H1 (cell line): Measurements from ENCODE around the gene PAXX. TPM values are rescaled to one million over a fixed set of nuclear protein-coding genes. Genes with fewer than 3 reads are reported as not detected.

Experiments used
- polyA plus RNA-seq, 7 experiments: library from polyadenylated mRNA; depleted of rRNA in 3 of 7; stranded (reverse) in 5 of 7; unstranded in 2 of 7; fragments of >200 nt in 5 of 7; fragments of 200-250 nt in 2 of 7; gene quantifications; 1 replicate in 5 of 7; 2 replicates in 1 of 7; 4 replicates in 1 of 7; pipeline versions ENCODE4 v1.2.1 to v1.2.3, GENCODE V29; 2011 to 2013; ENCODE audit warnings: missing spikeins in 2 of 7, mixed read lengths in 2 of 7
- total RNA-seq: library from RNA; stranded (reverse); fragmentation: NEBNext Ultra II Directional; extraction: Animal tissue kit (Norgen Biotek cat#: 25700); gene quantifications from 2 replicates; pipeline ENCODE4 v1.2.1, GENCODE V29; 2021
- TF ChIP-seq, protein P1 (sequence below), 3 experiments: IDR thresholded peaks; 1 replicate in 2 of 3; 2 replicates in 1 of 3; pipeline versions ENCODE4 v1.5.1 to v1.6.1; 2011; ENCODE audit warnings: low read length in 3 of 3, mild to moderate bottlenecking in 3 of 3, inconsistent platforms in 2 of 3, low read depth in 1 of 3, moderate library complexity in 1 of 3; ENCODE audit not compliant: insufficient read depth in 1 of 3; ENCODE audit errors: control extremely low read depth in 1 of 3

The PAXX gene
- total and polyA plus RNA-seq, 2 of the 8 experiments (the other 6 are each of a cell fraction or from before 2014, with no cell fraction given), result 43.4 to 45.9 TPM

- TF ChIP-seq, protein P1, sequence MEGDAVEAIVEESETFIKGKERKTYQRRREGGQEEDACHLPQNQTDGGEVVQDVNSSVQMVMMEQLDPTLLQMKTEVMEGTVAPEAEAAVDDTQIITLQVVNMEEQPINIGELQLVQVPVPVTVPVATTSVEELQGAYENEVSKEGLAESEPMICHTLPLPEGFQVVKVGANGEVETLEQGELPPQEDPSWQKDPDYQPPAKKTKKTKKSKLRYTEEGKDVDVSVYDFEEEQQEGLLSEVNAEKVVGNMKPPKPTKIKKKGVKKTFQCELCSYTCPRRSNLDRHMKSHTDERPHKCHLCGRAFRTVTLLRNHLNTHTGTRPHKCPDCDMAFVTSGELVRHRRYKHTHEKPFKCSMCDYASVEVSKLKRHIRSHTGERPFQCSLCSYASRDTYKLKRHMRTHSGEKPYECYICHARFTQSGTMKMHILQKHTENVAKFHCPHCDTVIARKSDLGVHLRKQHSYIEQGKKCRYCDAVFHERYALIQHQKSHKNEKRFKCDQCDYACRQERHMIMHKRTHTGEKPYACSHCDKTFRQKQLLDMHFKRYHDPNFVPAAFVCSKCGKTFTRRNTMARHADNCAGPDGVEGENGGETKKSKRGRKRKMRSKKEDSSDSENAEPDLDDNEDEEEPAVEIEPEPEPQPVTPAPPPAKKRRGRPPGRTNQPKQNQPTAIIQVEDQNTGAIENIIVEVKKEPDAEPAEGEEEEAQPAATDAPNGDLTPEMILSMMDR (IDR thresholded peaks at IDR 0.05; ENCODE audit: control extremely low read depth in 1 of 3, insufficient read depth in 1 of 3, low read depth in 1 of 3, low read length in 3 of 3), result no peak
Observed at GRCh38 chr9:136962163-136962562, 30.1 kb upstream of the PAXX start (continued).
